ENCODE data around the gene GLYATL3. TPM values are rescaled to one million over a fixed set of nuclear protein-coding genes. Genes with fewer than 3 reads are reported as not detected.

Gene GLYATL3
- total and polyA plus RNA-seq, 2 of the 4 experiments (the other 2 are of a cell fraction): not detected

DNA sequence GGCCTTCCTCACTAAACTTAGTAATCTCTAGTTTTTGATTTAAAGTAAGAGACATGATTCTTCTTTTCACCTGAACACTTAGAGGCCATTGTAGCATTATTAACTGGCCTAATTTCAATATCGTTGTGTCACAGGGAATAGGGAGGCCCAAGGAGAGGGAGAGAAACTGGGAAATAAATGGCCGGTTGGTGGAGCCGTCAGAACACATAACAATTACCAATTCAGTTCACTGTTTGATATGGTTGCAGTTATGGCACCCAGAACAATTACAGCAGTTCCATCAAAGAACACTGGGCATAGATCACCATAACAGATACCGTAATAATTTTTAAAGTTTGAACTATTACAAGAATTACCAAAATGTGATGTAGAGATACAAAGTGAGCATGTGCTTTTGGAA is 9.1 kb upstream of the GLYATL3 start:
- Histone ChIP-seq H3K4me1 (ENCODE audit: control insufficient read depth, insufficient read depth, low read length) (no peaks in the 10 kb centered on the region), H3K4me3 (ENCODE audit: insufficient read depth, low read depth, low read length) (no peak overlapping the region), H3K79me1 (ENCODE audit: low read depth in 1 of 2, low read length in 2 of 2) (no peaks in the 10 kb centered on the region), H2AK5ac (ENCODE audit: low read depth, low read length) (no peak overlapping the region), H3K27me3 (ENCODE audit: control insufficient read depth, insufficient read depth, low read length) (no peaks in the 10 kb centered on the region), H3K23ac (ENCODE audit: low read depth, low read length) (no peak overlapping the region), H3K9me1 (ENCODE audit: insufficient read depth, low read length) (no peaks in the 10 kb centered on the region), H4K91ac (ENCODE audit: insufficient read depth, low read depth, low read length) (no peak overlapping the region), H3K14ac (replicated peaks; ENCODE audit: low read depth, low read length) (no peak overlapping the region), H4K5ac (ENCODE audit: low read depth, low read length) (no peak overlapping the region), H3K36me3 (ENCODE audit: control insufficient read depth, insufficient read depth, low read length) (no peaks in the 10 kb centered on the region), H2BK120ac (ENCODE audit: low read depth, low read length) (no peak overlapping the region), H3K9ac (ENCODE audit: low read depth, low read length) (no peak overlapping the region), H4K8ac (ENCODE audit: low read depth in 2 of 2, low read length in 2 of 2) (no peak overlapping the region), H3K18ac (ENCODE audit: low read depth, low read length) (no peak overlapping the region), H2BK15ac (ENCODE audit: low read depth, low read length) (no peak overlapping the region), H3K4ac (ENCODE audit: low read depth, low read length) (no peak overlapping the region), H2BK20ac (ENCODE audit: low read depth, low read length) (no peak overlapping the region), H3K9me3 (ENCODE audit: control insufficient read depth, insufficient read depth, low read length) (no peaks in the 10 kb centered on the region), H2AFZ (replicated peaks; ENCODE audit: low read length, poor library complexity) (no peak overlapping the region), H3K27ac (ENCODE audit: insufficient read depth, low read length) (no peak overlapping the region), H4K20me1 (ENCODE audit: insufficient read depth, low read length) (no peaks in the 10 kb centered on the region), H3K4me2 (ENCODE audit: low read depth, low read length) (no peak overlapping the region), H2AK9ac (replicated peaks; ENCODE audit: low read depth, low read length, poor library complexity) (no peak overlapping the region), H2BK5ac (ENCODE audit: low read depth, low read length, poor library complexity, severe bottlenecking) (no peak overlapping the region), H3K56ac (ENCODE audit: extremely low read depth, insufficient read depth, low read length) (no peak overlapping the region)
- TF ChIP-seq POLR2A (IDR thresholded peaks at IDR 0.05; ENCODE audit: low read depth, low read length): no peak
- TF ChIP-seq NFE2L2 (IDR thresholded peaks at IDR 0.05; ENCODE audit: low read depth, low read length): no peak
- no peak for TF ChIP-seq MXI1 (IDR thresholded peaks at IDR 0.05; ENCODE audit: borderline replicate concordance, low read depth, low read length)
- no peak for TF ChIP-seq FOS (IDR thresholded peaks at IDR 0.05; ENCODE audit: low read depth, low read length)
- no peak for TF ChIP-seq CHD1 (IDR thresholded peaks at IDR 0.05; ENCODE audit: low read depth, low read length)
- no peak for TF ChIP-seq CTCF (conservative IDR thresholded peaks at IDR 0.05; ENCODE audit: low read depth, low read length)
- TF ChIP-seq MAZ (IDR thresholded peaks at IDR 0.05; ENCODE audit: borderline replicate concordance, low read depth, low read length): no peak
- no peak for TF ChIP-seq CEBPB (IDR thresholded peaks at IDR 0.05; ENCODE audit: low read depth, low read length)
- TF ChIP-seq BHLHE40 (IDR thresholded peaks at IDR 0.05; ENCODE audit: low read depth, low read length): no peak
- no peak for TF ChIP-seq SMC3 (IDR thresholded peaks at IDR 0.05; ENCODE audit: low read depth, low read length)
- no peak for TF ChIP-seq MAFK (IDR thresholded peaks at IDR 0.05; ENCODE audit: low read depth, low read length)
- no peak for TF ChIP-seq USF2 (IDR thresholded peaks at IDR 0.05; ENCODE audit: low read depth, low read length)
- TF ChIP-seq RCOR1 (IDR thresholded peaks at IDR 0.05; ENCODE audit: insufficient replicate concordance, low read length): no peak
- no peak for TF ChIP-seq RFX5 (IDR thresholded peaks at IDR 0.05; ENCODE audit: low read depth, low read length)
- TF ChIP-seq RAD21 (IDR thresholded peaks at IDR 0.05; ENCODE audit: low read length): no peak
- TF ChIP-seq, protein P1, sequence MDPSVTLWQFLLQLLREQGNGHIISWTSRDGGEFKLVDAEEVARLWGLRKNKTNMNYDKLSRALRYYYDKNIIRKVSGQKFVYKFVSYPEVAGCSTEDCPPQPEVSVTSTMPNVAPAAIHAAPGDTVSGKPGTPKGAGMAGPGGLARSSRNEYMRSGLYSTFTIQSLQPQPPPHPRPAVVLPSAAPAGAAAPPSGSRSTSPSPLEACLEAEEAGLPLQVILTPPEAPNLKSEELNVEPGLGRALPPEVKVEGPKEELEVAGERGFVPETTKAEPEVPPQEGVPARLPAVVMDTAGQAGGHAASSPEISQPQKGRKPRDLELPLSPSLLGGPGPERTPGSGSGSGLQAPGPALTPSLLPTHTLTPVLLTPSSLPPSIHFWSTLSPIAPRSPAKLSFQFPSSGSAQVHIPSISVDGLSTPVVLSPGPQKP (IDR thresholded peaks at IDR 0.05; ENCODE audit: borderline replicate concordance, low read depth, low read length): no peak
- DNase-seq (no peak), ATAC-seq (ENCODE audit: low read depth) (no peak)
- CTCF ChIA-PET: no interaction called here
- no CpG with 5 or more reads among the region's 4 CpGs for whole genome bisulfite sequencing, 2 experiments (ENCODE audit: extremely low coverage in 2 of 2, insufficient read length in 1 of 2)
- dilution Hi-C loops (cut with HindIII; ENCODE audit: low sequenced_read_pairs, unreplicated experiment) (no loop called here), in situ Hi-C loops (cut with MboI; ENCODE audit: low sequenced_read_pairs) (no loop called here), intact Hi-C loops (cut with micrococcal nuclease) (no loop called here)
- POLR2A ChIA-PET (ENCODE audit: unreplicated experiment): no interaction called here
- BruUV-seq (replicated peaks): no TSS peak

All from IMR-90 (cell line).